ENCODE results near the gene IL16.

- no peak for TF ChIP-seq ZNF589 (CRISPR knock-in tag; IDR thresholded peaks at IDR 0.05; ENCODE audit: low read depth)
- TF ChIP-seq FOSL1 (tag; conservative IDR thresholded peaks at IDR 0.05): no peak
- TF ChIP-seq PATZ1 (CRISPR knock-in tag; IDR thresholded peaks at IDR 0.05; ENCODE audit: borderline replicate concordance): no peak
- TF ChIP-seq SMARCA4 (IDR thresholded peaks at IDR 0.05): no peak
- no peak for TF ChIP-seq MBD1 (CRISPR knock-in tag; IDR thresholded peaks at IDR 0.05)
- TF ChIP-seq SIN3A (IDR thresholded peaks at IDR 0.05; ENCODE audit: borderline replicate concordance in 2 of 2, control insufficient read depth in 1 of 2, low read depth in 2 of 2, low read length in 2 of 2): no peak
- no peak for TF ChIP-seq PHF8 (IDR thresholded peaks at IDR 0.05; ENCODE audit: borderline replicate concordance, low read length)
- TF ChIP-seq ELK3 (CRISPR knock-in tag; IDR thresholded peaks at IDR 0.05): no peak
- TF ChIP-seq MYBL2 (IDR thresholded peaks at IDR 0.05; ENCODE audit: low read depth): no peak
- no peak for TF ChIP-seq MYBL2 (CRISPR knock-in tag; IDR thresholded peaks at IDR 0.05; ENCODE audit: borderline replicate concordance)
- TF ChIP-seq FOXP4 (CRISPR knock-in tag; IDR thresholded peaks at IDR 0.05; ENCODE audit: borderline replicate concordance): no peak
- no peak for TF ChIP-seq POLR2A (conservative IDR thresholded peaks at IDR 0.05)
- TF ChIP-seq REST (IDR thresholded peaks at IDR 0.05; ENCODE audit: borderline replicate concordance): no peak
- TF ChIP-seq REST (CRISPR knock-in tag; IDR thresholded peaks at IDR 0.05; ENCODE audit: low read depth): no peak
- no peak for TF ChIP-seq TBP (optimal IDR thresholded peaks at IDR 0.05; ENCODE audit: low read depth, low read length)
- no peak for TF ChIP-seq TRIM25 (IDR thresholded peaks at IDR 0.05; ENCODE audit: borderline replicate concordance)
These were observed 36.1 kb upstream of the IL16 start for GRCh38 chr15:81160312-81161159.
